Large intestine (tissue), 3 donors: ENCODE data around the gene STK33. TPM values are rescaled to one million over a fixed set of nuclear protein-coding genes. Genes with fewer than 3 reads are reported as not detected.

Experiments
- DNase-seq, 2 donors: peaks; one replicate each; pipeline versions ENCODE4 v3.0.0 to v3.0.0-alpha.2; 2013
- H3K27ac ChIP-seq: one replicate; pipeline ENCODE4 v1.5.1; 2013; ENCODE audit warnings: low read length
- H3K27me3 ChIP-seq: 2 replicates; pipeline ENCODE4 v1.6.1; 2013; ENCODE audit warnings: low read length; ENCODE audit not compliant: control insufficient read depth, insufficient read depth
- H3K36me3 ChIP-seq: 2 replicates; pipeline ENCODE4 v1.6.1; 2013; ENCODE audit warnings: low read length; ENCODE audit not compliant: control insufficient read depth, insufficient read depth
- H3K4me1 ChIP-seq: one replicate; pipeline ENCODE4 v1.6.1; 2013; ENCODE audit warnings: low read length; ENCODE audit not compliant: control insufficient read depth, insufficient read depth
- H3K4me3 ChIP-seq: one replicate; pipeline ENCODE4 v1.5.1; 2013; ENCODE audit warnings: low read length
- H3K9me3 ChIP-seq: one replicate; pipeline ENCODE4 v1.6.1; 2013; ENCODE audit warnings: mild to moderate bottlenecking, low read depth, low read length, moderate library complexity; ENCODE audit not compliant: control insufficient read depth
- WGBS: methylation state at CpG from one replicate; pipeline ENCODE4 v1.1.5; 2013; ENCODE audit warnings: low lambda C conversion rate; ENCODE audit not compliant: insufficient coverage; 5-methylcytosine and 5-hydroxymethylcytosine counted together
- polyA plus RNA-seq: library from polyadenylated mRNA; unstranded; fragments of 120-200 nt; gene quantifications from one replicate; pipeline ENCODE4 v1.2.1, GENCODE V29; 2013

The STK33 gene
- polyA plus RNA-seq, 1 donor = 9.4 TPM

GRCh38 chr11:8392166-8392565, 201.9 kb downstream of the STK33 start:
- no peak for DNase-seq
- no peak overlapping the region for H3K27ac ChIP-seq
- peaks cover 4% of the 10 kb centered on the region for H3K9me3 ChIP-seq
- peaks cover 3% of the 10 kb centered on the region for H3K4me1 ChIP-seq
- WGBS = no CpG with 5 or more reads among the region's 4 CpGs
- no peaks in the 10 kb centered on the region for H3K36me3 ChIP-seq
- H3K27me3 ChIP-seq = no peaks in the 10 kb centered on the region
- H3K4me3 ChIP-seq = no peak overlapping the region

GRCh38 chr11:8390851-8391612, 203.0 kb downstream of the STK33 start:
- Histone ChIP-seq H3K27ac (no peak overlapping the region), H3K9me3 (peaks cover 4% of the 10 kb centered on the region), H3K4me1 (peaks cover 3% of the 10 kb centered on the region), H3K36me3 (no peaks in the 10 kb centered on the region), H3K27me3 (no peaks in the 10 kb centered on the region), H3K4me3 (no peak overlapping the region)
- no CpG with 5 or more reads among the region's 9 CpGs for WGBS
- DNase-seq = no peak

- H3K27me3 ChIP-seq = no peaks in the 10 kb centered on the region
- peak in 1 of 2 donors; percentile 25 for DNase-seq
- H3K4me3 ChIP-seq = no peak overlapping the region
- H3K4me1 ChIP-seq = peaks cover 3% of the 10 kb centered on the region
- H3K36me3 ChIP-seq = no peaks in the 10 kb centered on the region
- no CpG with 5 or more reads among the region's 11 CpGs for WGBS
- no peaks in the 10 kb centered on the region for H3K9me3 ChIP-seq
- peak overlapping the region; percentile 29 for H3K27ac ChIP-seq
These were observed 204.7 kb downstream of the STK33 start for GRCh38 chr11:8389029-8389996.

- H3K27me3 ChIP-seq = no peaks in the 10 kb centered on the region
- no peaks in the 10 kb centered on the region for H3K36me3 ChIP-seq
- H3K4me1 ChIP-seq = peaks cover 3% of the 10 kb centered on the region
- DNase-seq = no peak
- no peak overlapping the region for H3K27ac ChIP-seq
- H3K9me3 ChIP-seq = no peaks in the 10 kb centered on the region
- WGBS = no CpG with 5 or more reads among the region's 5 CpGs
- no peak overlapping the region for H3K4me3 ChIP-seq
These were observed 206.3 kb downstream of the STK33 start for GRCh38 chr11:8387693-8388092.

GRCh38 chr11:8387141-8387540, 206.9 kb downstream of the STK33 start:
- no peak overlapping the region for H3K27ac ChIP-seq
- no peaks in the 10 kb centered on the region for H3K9me3 ChIP-seq
- DNase-seq = no peak
- no peak overlapping the region for H3K4me3 ChIP-seq
- 95% methylated on average over 4 of the region's 7 CpGs for WGBS
- H3K4me1 ChIP-seq = peaks cover 3% of the 10 kb centered on the region
- no peaks in the 10 kb centered on the region for H3K36me3 ChIP-seq
- H3K27me3 ChIP-seq = no peaks in the 10 kb centered on the region

GRCh38 chr11:8386134-8386864, 207.7 kb downstream of the STK33 start:
- H3K36me3 ChIP-seq = no peaks in the 10 kb centered on the region
- H3K4me3 ChIP-seq = no peak overlapping the region
- H3K9me3 ChIP-seq = no peaks in the 10 kb centered on the region
- no peak for DNase-seq
- H3K27ac ChIP-seq = no peak overlapping the region
- no CpG with 5 or more reads among the region's 12 CpGs for WGBS
- no peaks in the 10 kb centered on the region for H3K27me3 ChIP-seq
- H3K4me1 ChIP-seq = peaks cover 3% of the 10 kb centered on the region

GRCh38 chr11:8384199-8384821, 209.7 kb downstream of the STK33 start:
- H3K4me3 ChIP-seq = no peak overlapping the region
- H3K4me1 ChIP-seq = peaks cover 3% of the 10 kb centered on the region
- peak in 1 of 2 donors; percentile 37 for DNase-seq
- H3K27me3 ChIP-seq = no peaks in the 10 kb centered on the region
- H3K36me3 ChIP-seq = no peaks in the 10 kb centered on the region
- WGBS = no CpG with 5 or more reads among the region's 19 CpGs
- no peaks in the 10 kb centered on the region for H3K9me3 ChIP-seq
- no peak overlapping the region for H3K27ac ChIP-seq

- no peak overlapping the region for H3K27ac ChIP-seq
- no CpG with 5 or more reads among the region's 3 CpGs for WGBS
These were observed 210.4 kb downstream of the STK33 start for GRCh38 chr11:8383627-8384026.

GRCh38 chr11:8383227-8383626, 210.8 kb downstream of the STK33 start:
- Histone ChIP-seq H3K4me3 (no peak overlapping the region), H3K27me3 (no peaks in the 10 kb centered on the region), H3K36me3 (no peaks in the 10 kb centered on the region), H3K9me3 (no peaks in the 10 kb centered on the region), H3K27ac (no peak overlapping the region), H3K4me1 (no peaks in the 10 kb centered on the region)
- DNase-seq = no peak
- no CpG with 5 or more reads among the region's 1 CpG for WGBS

More at GRCh38 chr11:8383627-8384026, 210.4 kb downstream of the STK33 start:
- Histone ChIP-seq H3K4me3 (no peak overlapping the region), H3K9me3 (no peaks in the 10 kb centered on the region), H3K36me3 (no peaks in the 10 kb centered on the region), H3K27me3 (no peaks in the 10 kb centered on the region), H3K4me1 (no peaks in the 10 kb centered on the region)
- DNase-seq = no peak
